H1 (cell line): ENCODE data around the gene MYLK. TPM values are rescaled to one million over a fixed set of nuclear protein-coding genes. Genes with fewer than 3 reads are reported as not detected.

Experiments used
- CTCF ChIA-PET: fragments of 300-600 bp; sonication (Branson Sonifier 250); formaldehyde crosslinking; loops from one replicate; lab custom pipeline; 2021; ENCODE audit not compliant: partially characterized antibody; lab: Charles Lee
- POLR2A ChIA-PET: fragments of 300-600 bp; sonication (Branson Sonifier 250); formaldehyde crosslinking; loops from one replicate; lab custom pipeline; 2021; ENCODE audit warnings: inconsistent platforms; ENCODE audit not compliant: partially characterized antibody; lab: Charles Lee
- DNase-seq, 2 experiments: peaks; one replicate each; pipeline versions ENCODE4 v3.0.0 to v3.0.0-alpha.2; 2010 to 2022; ENCODE audit warnings: low spot score in 2 of 2, low read depth in 1 of 2, mixed read lengths in 1 of 2
- FAIRE-seq: peaks from 2 replicates; lab custom pipeline; 2011; peaks lifted over from hg19 to GRCh38; lab: Jason Lieb, UNC
- H2AFZ ChIP-seq: 2 replicates; pipeline ENCODE4 v1.8.1; 2012; ENCODE audit warnings: low read length, inconsistent platforms
- H2AK5ac ChIP-seq: 2 replicates; pipeline ENCODE4 v1.6.1; 2013; ENCODE audit warnings: low read depth, low read length
- H2BK120ac ChIP-seq: replicated peaks from 2 replicates; pipeline ENCODE3; 2013; ENCODE audit warnings: low read depth, low read length, inconsistent platforms
- H2BK12ac ChIP-seq: 2 replicates; pipeline ENCODE4 v1.6.1; 2013; ENCODE audit warnings: low read depth, low read length
- H2BK15ac ChIP-seq: 2 replicates; pipeline ENCODE4 v1.6.1; 2013; ENCODE audit warnings: low read length
- H2BK20ac ChIP-seq: 2 replicates; pipeline ENCODE4 v1.6.1; 2013; ENCODE audit warnings: low read length
- H2BK5ac ChIP-seq: 2 replicates; pipeline ENCODE4 v1.6.1; 2013; ENCODE audit warnings: low read depth, low read length
- H3K14ac ChIP-seq: 2 replicates; pipeline ENCODE4 v1.6.1; 2013; ENCODE audit warnings: inconsistent platforms; ENCODE audit not compliant: insufficient read length
- H3K18ac ChIP-seq: 2 replicates; pipeline ENCODE4 v1.6.1; 2013; ENCODE audit warnings: low read length; ENCODE audit errors: extremely low read depth
- H3K23ac ChIP-seq: 2 replicates; pipeline ENCODE4 v1.6.1; 2013; ENCODE audit warnings: inconsistent platforms; ENCODE audit not compliant: insufficient read length
- H3K23me2 ChIP-seq: 2 replicates; pipeline ENCODE4 v1.6.1; 2013; ENCODE audit warnings: low read depth, low read length
- H3K27ac ChIP-seq: 2 replicates; pipeline ENCODE4 v1.6.1; 2011; ENCODE audit warnings: low read depth, low read length, inconsistent platforms
- H3K27me3 ChIP-seq, 4 experiments: replicated peaks in 1 of 4; 1 replicate in 1 of 4; 2 replicates in 3 of 4; pipeline versions ENCODE4 v1.6.1 to v1.8.1; 2011 to 2013; ENCODE audit warnings: low read length in 3 of 4, mild to moderate bottlenecking in 3 of 4, inconsistent platforms in 2 of 4, mixed read lengths in 2 of 4, moderate library complexity in 1 of 4; ENCODE audit not compliant: control insufficient read depth in 3 of 4, insufficient read depth in 3 of 4; ENCODE audit errors: extremely low read depth in 1 of 4
- H3K36me3 ChIP-seq, 4 experiments: 2 replicates each; pipeline versions ENCODE4 v1.6.1 to v1.8.1; 2011 to 2013; ENCODE audit warnings: mild to moderate bottlenecking in 4 of 4, low read length in 3 of 4, moderate library complexity in 2 of 4, control low read depth in 1 of 4, inconsistent platforms in 1 of 4; ENCODE audit not compliant: insufficient read depth in 4 of 4, control insufficient read depth in 2 of 4
- H3K4ac ChIP-seq: replicated peaks from 2 replicates; pipeline ENCODE3; 2013; ENCODE audit warnings: low read length, low read depth, mixed read lengths, inconsistent platforms; ENCODE audit not compliant: insufficient read length
- H3K4me1 ChIP-seq, 4 experiments: replicated peaks in 1 of 4; 1 replicate in 1 of 4; 2 replicates in 3 of 4; pipeline versions ENCODE4 v1.6.1 to v1.8.1; 2011 to 2013; ENCODE audit warnings: low read length in 3 of 4, inconsistent platforms in 2 of 4, mixed read lengths in 1 of 4; ENCODE audit not compliant: insufficient read depth in 4 of 4, control insufficient read depth in 3 of 4
- H3K4me2 ChIP-seq, 2 experiments: 2 replicates each; pipeline versions ENCODE4 v1.6.1 to v1.8.1; 2011 to 2013; ENCODE audit warnings: low read depth in 2 of 2, low read length in 2 of 2, control low read depth in 1 of 2, inconsistent platforms in 1 of 2, mild to moderate bottlenecking in 1 of 2; ENCODE audit not compliant: insufficient read depth in 1 of 2
- H3K4me3 ChIP-seq, 4 experiments: fragments of 200-600, 300-600 bp in 1 of 4; sonication (generic), shearing (Covaris generic), sonication (Bioruptor Twin) in 1 of 4; 2 replicates each; pipeline versions ENCODE4 v1.5.1 to v1.8.1; 2011 to 2016; ENCODE audit warnings: low read length in 4 of 4, low read depth in 3 of 4, control low read depth in 2 of 4, inconsistent platforms in 2 of 4, mild to moderate bottlenecking in 2 of 4, mixed read lengths in 1 of 4, moderate library complexity in 1 of 4; ENCODE audit not compliant: insufficient read depth in 2 of 4; ENCODE audit errors: extremely low read depth in 1 of 4
- H3K56ac ChIP-seq: replicated peaks from 2 replicates; pipeline ENCODE3; 2013; ENCODE audit warnings: low read depth, mild to moderate bottlenecking, mixed read lengths, low read length, inconsistent platforms; ENCODE audit not compliant: insufficient read length
- H3K79me1 ChIP-seq: 2 replicates; pipeline ENCODE4 v1.6.1; 2013; ENCODE audit warnings: low read depth, low read length, control low read depth
- H3K79me2 ChIP-seq, 2 experiments: 2 replicates each; pipeline versions ENCODE4 v1.6.1 to v1.8.1; 2012 to 2013; ENCODE audit warnings: low read length in 2 of 2, mild to moderate bottlenecking in 2 of 2, inconsistent platforms in 1 of 2; ENCODE audit not compliant: insufficient read depth in 2 of 2, control insufficient read depth in 1 of 2
- H3K9ac ChIP-seq, 4 experiments: replicated peaks in 1 of 4; 1 replicate in 1 of 4; 2 replicates in 3 of 4; pipeline versions ENCODE4 v1.6.1 to v1.8.1; 2011 to 2013; ENCODE audit warnings: low read depth in 3 of 4, low read length in 3 of 4, control low read depth in 2 of 4, mild to moderate bottlenecking in 2 of 4, moderate library complexity in 2 of 4, inconsistent platforms in 1 of 4; ENCODE audit errors: extremely low read depth in 1 of 4
- H3K9me3 ChIP-seq, 2 experiments: 2 replicates each; pipeline versions ENCODE4 v1.6.1 to v1.8.1; 2012 to 2013; ENCODE audit warnings: mild to moderate bottlenecking in 2 of 2, moderate library complexity in 2 of 2, control low read depth in 1 of 2, inconsistent platforms in 1 of 2, low read depth in 1 of 2, low read length in 1 of 2, mixed read lengths in 1 of 2; ENCODE audit not compliant: insufficient read depth in 2 of 2
- H4K20me1 ChIP-seq, 2 experiments: replicated peaks in 1 of 2; 2 replicates each; pipeline versions ENCODE3 to v1.8.1; 2011 to 2013; ENCODE audit warnings: inconsistent platforms in 2 of 2, low read length in 2 of 2, mild to moderate bottlenecking in 1 of 2; ENCODE audit not compliant: insufficient read depth in 2 of 2, control insufficient read depth in 1 of 2
- H4K5ac ChIP-seq: 2 replicates; pipeline ENCODE4 v1.6.1; 2013; ENCODE audit warnings: low read length, low read depth, mixed read lengths, inconsistent platforms; ENCODE audit not compliant: insufficient read length
- H4K8ac ChIP-seq: 2 replicates; pipeline ENCODE4 v1.8.0; 2013; ENCODE audit warnings: mild to moderate bottlenecking, moderate library complexity, low read length, inconsistent platforms; ENCODE audit not compliant: insufficient read depth; ENCODE audit errors: extremely low read depth
- H4K91ac ChIP-seq: replicated peaks from 2 replicates; pipeline ENCODE3; 2013; ENCODE audit warnings: low read length, mixed read lengths, inconsistent platforms; ENCODE audit not compliant: insufficient read length
- ATF3 ChIP-seq: IDR thresholded peaks from 2 replicates; pipeline ENCODE4 v1.6.1; 2011; ENCODE audit warnings: low read depth, mild to moderate bottlenecking, low read length; ENCODE audit not compliant: insufficient read depth
- BACH1 ChIP-seq: IDR thresholded peaks from 2 replicates; pipeline ENCODE4 v1.6.1; 2012; ENCODE audit warnings: low read length, improper control_type of control experiment
- CTCF ChIP-seq, 3 experiments: IDR thresholded peaks; 1 replicate in 2 of 3; 2 replicates in 1 of 3; pipeline versions ENCODE4 v1.5.1 to v1.6.1; 2011; ENCODE audit warnings: low read length in 3 of 3, mild to moderate bottlenecking in 3 of 3, inconsistent platforms in 2 of 3, low read depth in 1 of 3, moderate library complexity in 1 of 3; ENCODE audit not compliant: insufficient read depth in 1 of 3; ENCODE audit errors: control extremely low read depth in 1 of 3
- JUND ChIP-seq: IDR thresholded peaks from 2 replicates; pipeline ENCODE4 v1.6.1; 2011; ENCODE audit warnings: mild to moderate bottlenecking, improper control_type of control experiment, low read length
- KDM5A ChIP-seq: fragments of 200-600 bp; IDR thresholded peaks from 2 replicates; pipeline ENCODE4 v1.7.1; 2012; ENCODE audit warnings: mild to moderate bottlenecking, low read length, inconsistent platforms, mixed read lengths
- POLR2A ChIP-seq, 2 experiments: IDR thresholded peaks; 1 replicate in 1 of 2; 2 replicates in 1 of 2; pipeline ENCODE4 v1.6.1; 2011; ENCODE audit warnings: low read depth in 2 of 2, low read length in 2 of 2, mild to moderate bottlenecking in 2 of 2; ENCODE audit errors: control extremely low read depth in 1 of 2
- RAD21 ChIP-seq, 2 experiments: IDR thresholded peaks in 1 of 2; conservative IDR thresholded peaks in 1 of 2; 2 replicates each; pipeline ENCODE4 v1.6.1; 2011; ENCODE audit warnings: low read depth in 2 of 2, low read length in 2 of 2, improper control_type of control experiment in 1 of 2, inconsistent platforms in 1 of 2, mild to moderate bottlenecking in 1 of 2, moderate library complexity in 1 of 2
- WGBS, 2 experiments: shearing (Covaris generic) in 1 of 2; methylation state at CpG; one replicate each; pipeline versions ENCODE4 v1.1.6 to v1.1.7; 2013 to 2015; ENCODE audit warnings: low lambda C conversion rate in 2 of 2, mixed read lengths in 2 of 2, inconsistent platforms in 1 of 2, low coverage in 1 of 2, missing lambda C conversion rate in 1 of 2; ENCODE audit not compliant: insufficient replicate concordance in 2 of 2, insufficient coverage in 1 of 2, insufficient read length in 1 of 2; ENCODE audit errors: extremely low coverage in 1 of 2, missing lambda C conversion rate in 1 of 2; 5-methylcytosine and 5-hydroxymethylcytosine counted together
- polyA plus RNA-seq, 7 experiments: library from polyadenylated mRNA; depleted of rRNA in 3 of 7; stranded (reverse) in 5 of 7; unstranded in 2 of 7; fragments of >200 nt in 5 of 7; fragments of 200-250 nt in 2 of 7; gene quantifications; 1 replicate in 5 of 7; 2 replicates in 1 of 7; 4 replicates in 1 of 7; pipeline versions ENCODE4 v1.2.1 to v1.2.3, GENCODE V29; 2011 to 2013; ENCODE audit warnings: missing spikeins in 2 of 7, mixed read lengths in 2 of 7
- total RNA-seq: library from RNA; stranded (reverse); fragmentation: NEBNext Ultra II Directional; extraction: Animal tissue kit (Norgen Biotek cat#: 25700); gene quantifications from 2 replicates; pipeline ENCODE4 v1.2.1, GENCODE V29; 2021

Gene MYLK
- total and polyA plus RNA-seq, 2 of the 8 experiments (the other 6 are each of a cell fraction or from before 2014, with no cell fraction given): 11.6 to 21.3 TPM

GRCh38 chr3:123745184-123745855, 138.8 kb downstream of the MYLK start:
- Histone ChIP-seq H3K9ac (no peak overlapping the region), H2BK20ac (no peak overlapping the region), H3K23me2 (no peaks in the 10 kb centered on the region), H2BK5ac (no peak overlapping the region), H2AK5ac (no peak overlapping the region), H3K14ac (no peak overlapping the region), H3K4ac (no peak overlapping the region), H4K91ac (no peak overlapping the region), H4K8ac (no peak overlapping the region), H3K4me3 (no peak overlapping the region), H4K5ac (no peak overlapping the region), H3K36me3 (no peaks in the 10 kb centered on the region), H2BK120ac (no peak overlapping the region), H3K4me1 (no peaks in the 10 kb centered on the region), H4K20me1 (no peaks in the 10 kb centered on the region), H3K79me2 (no peaks in the 10 kb centered on the region), H2BK12ac (no peak overlapping the region), H3K56ac (no peak overlapping the region), H2BK15ac (no peak overlapping the region), H3K27ac (no peak overlapping the region), H3K18ac (no peak overlapping the region), H3K27me3 (no peaks in the 10 kb centered on the region), H3K79me1 (no peaks in the 10 kb centered on the region), H3K9me3 (no peaks in the 10 kb centered on the region), H3K23ac (no peak overlapping the region), H2AFZ (no peak overlapping the region), H3K4me2 (no peak overlapping the region)
- FAIRE-seq (no peak), DNase-seq (no peak)
- CTCF ChIA-PET: interaction anchor here (0.6 to 2.2 kb wide), 13 partner anchors 10 to 179 kb away, joined by 3 to 12 read pairs (median 3); no protein-coding TSS in a partner anchor
- 48% methylated on average over 1 of the region's 1 CpG; no CpG with 5 or more reads in 1 of the 2 experiments for WGBS, 2 experiments
- POLR2A ChIA-PET: interaction anchor here (0.6 kb wide), 2 partner anchors 699 to 760 kb away, joined by 3 read pairs; no protein-coding TSS in a partner anchor
- no peak for TF ChIP-seq POLR2A (IDR thresholded peaks at IDR 0.05; ENCODE audit: control extremely low read depth in 1 of 2, low read depth in 2 of 2, low read length in 2 of 2)
- no peak for TF ChIP-seq KDM5A
- peak; percentile 20 to 47 (median 46) for TF ChIP-seq CTCF (IDR thresholded peaks at IDR 0.05; ENCODE audit: control extremely low read depth in 1 of 3, insufficient read depth in 1 of 3, low read depth in 1 of 3, low read length in 3 of 3)
- TF ChIP-seq JUND: no peak
- TF ChIP-seq RAD21 (IDR thresholded peaks at IDR 0.05 in 1 of 2, conservative IDR thresholded peaks at IDR 0.05 in 1 of 2; ENCODE audit: low read depth in 2 of 2, low read length in 2 of 2): peak; percentile 51 to 65
- no peak for TF ChIP-seq ATF3
- no peak for TF ChIP-seq BACH1
